Endothelial cell of umbilical vein (primary cell): ENCODE data around the gene KATNB1. TPM values are rescaled to one million over a fixed set of nuclear protein-coding genes. Genes with fewer than 3 reads are reported as not detected.

Source experiments
- BruUV-seq: library from RNA; stranded (reverse); fragments of 400-500 nt; replicated peaks from 2 replicates; lab custom pipeline; 2021; lab: Mats Ljungman, UMichigan
- CTCF ChIA-PET: fragments of 300-600, 350-600 bp; sonication (Branson Sonifier 250); formaldehyde crosslinking; loops from one replicate; lab custom pipeline; 2021; ENCODE audit warnings: antibody characterized with exemption, inconsistent platforms; lab: Charles Lee
- POLR2A ChIA-PET: fragments of 300-600, 350-600 bp; sonication (Branson Sonifier 250); formaldehyde crosslinking; loops from one replicate; lab custom pipeline; 2021; ENCODE audit warnings: antibody characterized with exemption, inconsistent platforms; lab: Charles Lee
- DNase-seq: peaks from one replicate; pipeline ENCODE4 v3.0.0-alpha.2; 2011; ENCODE audit warnings: low read depth, low spot score
- FAIRE-seq: peaks from 2 replicates; lab custom pipeline; 2011; peaks lifted over from hg19 to GRCh38; lab: Jason Lieb, UNC
- H2AFZ ChIP-seq: 2 replicates; pipeline ENCODE4 v1.6.0; 2012; ENCODE audit warnings: low read depth, low read length, control low read depth, inconsistent platforms
- H3K27ac ChIP-seq: 2 replicates; pipeline ENCODE4 v1.5.1; 2011; ENCODE audit warnings: low read depth, mild to moderate bottlenecking, control low read depth, low read length, moderate library complexity; ENCODE audit not compliant: insufficient read depth
- H3K27me3 ChIP-seq, 2 experiments: 2 replicates each; pipeline versions ENCODE4 v1.6.0 to v1.6.1; 2011; ENCODE audit warnings: low read length in 2 of 2, mixed read lengths in 1 of 2; ENCODE audit not compliant: control insufficient read depth in 2 of 2, insufficient read depth in 2 of 2
- H3K36me3 ChIP-seq, 2 experiments: 2 replicates in 1 of 2; 3 replicates in 1 of 2; pipeline ENCODE4 v1.5.1; 2011; ENCODE audit warnings: low read length in 2 of 2, mild to moderate bottlenecking in 1 of 2, moderate library complexity in 1 of 2; ENCODE audit not compliant: control insufficient read depth in 2 of 2, insufficient read depth in 2 of 2; ENCODE audit errors: extremely low read depth in 1 of 2
- H3K4me1 ChIP-seq: 3 replicates; pipeline ENCODE4 v1.5.1; 2011; ENCODE audit warnings: mild to moderate bottlenecking, low read length; ENCODE audit not compliant: control insufficient read depth, insufficient read depth; ENCODE audit errors: extremely low read depth
- H3K4me2 ChIP-seq: 2 replicates; pipeline ENCODE4 v1.6.1; 2011; ENCODE audit warnings: low read length, control low read depth, mixed read lengths; ENCODE audit not compliant: insufficient read depth
- H3K4me3 ChIP-seq, 3 experiments: fragments of 200-600 bp in 1 of 3; sonication (generic), shearing (Covaris generic) in 1 of 3; replicated peaks in 1 of 3; 2 replicates each; pipeline ENCODE4 v1.5.1; 2011 to 2016; ENCODE audit warnings: control low read depth in 3 of 3, low read length in 3 of 3, mild to moderate bottlenecking in 2 of 3, inconsistent platforms in 1 of 3, low read depth in 1 of 3, moderate library complexity in 1 of 3; ENCODE audit not compliant: insufficient read depth in 1 of 3
- H3K79me2 ChIP-seq: 2 replicates; pipeline ENCODE4 v1.6.0; 2012; ENCODE audit warnings: low read length, inconsistent platforms; ENCODE audit not compliant: control insufficient read depth, insufficient read depth
- H3K9ac ChIP-seq: replicated peaks from 2 replicates; pipeline ENCODE3; 2011; ENCODE audit warnings: low read length, control low read depth; ENCODE audit not compliant: insufficient read depth; ENCODE audit errors: extremely low read depth
- H3K9me1 ChIP-seq: replicated peaks from 3 replicates; pipeline ENCODE4 v1.6.0; 2011; ENCODE audit warnings: mild to moderate bottlenecking, low read length; ENCODE audit not compliant: control insufficient read depth, insufficient read depth; ENCODE audit errors: extremely low read depth
- H3K9me3 ChIP-seq: replicated peaks from 2 replicates; pipeline ENCODE4 v1.5.1; 2012; ENCODE audit warnings: low read length, inconsistent platforms; ENCODE audit not compliant: control insufficient read depth, insufficient read depth
- H4K20me1 ChIP-seq: replicated peaks from 2 replicates; pipeline ENCODE3; 2011; ENCODE audit warnings: mild to moderate bottlenecking, low read length; ENCODE audit not compliant: control insufficient read depth, insufficient read depth; ENCODE audit errors: extremely low read depth
- FOS ChIP-seq: IDR thresholded peaks from 2 replicates; pipeline ENCODE4 v1.6.1; 2011; ENCODE audit warnings: mild to moderate bottlenecking, low read length, moderate library complexity, borderline replicate concordance; ENCODE audit not compliant: insufficient read depth
- GATA2 ChIP-seq: IDR thresholded peaks from 2 replicates; pipeline ENCODE4 v1.7.0; 2011; ENCODE audit warnings: low read depth, mild to moderate bottlenecking, moderate library complexity, mixed read lengths, low read length; ENCODE audit not compliant: insufficient read length, insufficient read depth
- JUN ChIP-seq: IDR thresholded peaks from 2 replicates; pipeline ENCODE4 v1.6.1; 2011; ENCODE audit warnings: borderline replicate concordance, low read depth; ENCODE audit not compliant: insufficient read length, insufficient read depth
- MYC ChIP-seq: IDR thresholded peaks from one replicate; pipeline ENCODE4 v1.6.1; 2011; ENCODE audit warnings: mild to moderate bottlenecking, low read depth, low read length
- POLR2AphosphoS5 ChIP-seq: IDR thresholded peaks from 2 replicates; pipeline ENCODE4 v1.6.1; 2012; ENCODE audit warnings: low read depth, mild to moderate bottlenecking, control low read depth, low read length, moderate library complexity; ENCODE audit not compliant: insufficient read depth
- dilution Hi-C: fragments of 300-500 bp; cut with MboI; formaldehyde crosslinking; loops from one replicate; pipeline ENCODE4 v1.15.0; 2019; ENCODE audit warnings: low sequenced_read_pairs; ENCODE audit not compliant: extremely low pct_ligation_motif_present
- intact Hi-C: fragments of 100-400 bp; cut with micrococcal nuclease; formaldehyde crosslinking; loops from one replicate; pipeline ENCODE4 v1.10.0; 2022
- polyA plus RNA-seq, 4 experiments: library from polyadenylated mRNA; depleted of rRNA in 3 of 4; stranded (reverse) in 3 of 4; unstranded in 1 of 4; fragments of >200 nt; gene quantifications; 2 replicates each; pipeline versions ENCODE4 v1.2.1 to v1.2.3, GENCODE V29; 2011 to 2012; ENCODE audit warnings: missing spikeins in 1 of 4
- total RNA-seq: library from RNA; stranded (reverse); gene quantifications from 2 replicates; pipeline ENCODE4 v1.2.3, GENCODE V29; 2021
- TF ChIP-seq, protein P1 (sequence below): IDR thresholded peaks from 2 replicates; pipeline ENCODE4 v1.6.1; 2011; ENCODE audit not compliant: insufficient read depth, insufficient read length
- TF ChIP-seq, protein P2 (sequence below), 2 donors: IDR thresholded peaks; 1 replicate in 1 of 2; 2 replicates in 1 of 2; pipeline ENCODE4 v1.5.1; 2011; ENCODE audit warnings: low read length in 2 of 2, mild to moderate bottlenecking in 2 of 2, moderate library complexity in 2 of 2, control low read depth in 1 of 2, inconsistent platforms in 1 of 2, low read depth in 1 of 2; ENCODE audit not compliant: insufficient read depth in 1 of 2; ENCODE audit errors: extremely low read depth in 1 of 2

KATNB1 gene
- total and polyA plus RNA-seq, 2 donors (not counting 3 experiments of a cell fraction or from before 2014, with no cell fraction given): 25.9 to 35.9 TPM

DNA sequence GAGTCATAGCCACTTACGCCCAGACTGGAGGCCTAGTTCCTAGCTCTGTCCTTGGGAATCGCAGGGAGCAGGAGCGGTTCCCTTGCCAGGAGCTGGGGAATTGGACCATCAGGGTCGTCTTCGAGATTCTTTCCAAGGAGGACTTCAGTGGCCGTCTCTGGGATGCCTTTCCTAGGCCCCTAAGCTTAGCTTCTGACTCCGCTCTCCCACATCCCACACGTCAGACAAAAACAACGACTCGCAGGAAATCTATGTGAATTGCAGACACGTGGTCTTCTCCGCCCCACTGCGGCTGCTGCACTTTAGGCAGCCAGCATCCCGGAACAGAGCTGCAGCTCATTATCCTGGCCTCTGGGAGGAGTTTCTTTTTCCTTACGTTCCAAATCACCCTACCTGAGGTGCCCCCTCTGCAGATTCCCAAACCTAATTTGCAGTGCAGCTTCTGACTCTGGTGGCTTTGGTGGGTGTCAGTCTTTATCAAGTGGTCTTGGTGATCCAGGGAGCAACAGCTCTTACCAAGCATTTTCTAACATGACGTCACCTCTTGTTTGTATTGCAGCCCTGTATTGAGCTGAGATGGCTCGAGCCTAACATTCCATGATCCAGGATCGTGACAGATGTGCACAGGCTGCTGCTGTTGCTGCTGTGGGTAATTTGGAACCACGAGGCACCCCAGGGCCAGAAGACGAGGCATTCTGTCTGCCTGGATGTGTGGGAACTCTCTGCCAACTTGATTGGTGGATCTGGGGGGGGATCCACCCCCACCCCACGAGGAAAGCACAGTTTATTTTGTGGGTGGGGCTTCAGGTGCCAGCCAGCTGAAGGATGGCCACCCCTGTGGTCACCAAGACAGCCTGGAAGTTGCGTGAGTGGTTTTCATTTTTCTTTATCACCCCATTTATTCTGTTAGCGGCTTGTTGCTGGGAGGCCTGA lies 1.1 kb downstream of the KATNB1 start:
- Histone ChIP-seq H3K9me1 (no peaks in the 10 kb centered on the region), H3K27ac (peak overlapping the region; percentile 81), H3K36me3 (peaks cover 0 to 3% of the 10 kb centered on the region in 2 experiments), H3K4me3 (peak overlapping the region; percentile 68 to 93 (median 72)), H3K4me1 (peaks cover 19% of the 10 kb centered on the region), H3K9ac (peak overlapping the region; percentile 74), H4K20me1 (no peaks in the 10 kb centered on the region), H2AFZ (peak overlapping the region; percentile 80), H3K4me2 (peak overlapping the region; percentile 93), H3K79me2 (no peaks in the 10 kb centered on the region), H3K9me3 (no peaks in the 10 kb centered on the region), H3K27me3 (no peaks in the 10 kb centered on the region)
- intact Hi-C loops: loop anchor here (10.0 kb wide), 1 partner anchor 388 kb away; the partner anchor contains the start of gene CFAP20
- DNase-seq (peak; percentile 79), FAIRE-seq (peak; percentile 96)
- TF ChIP-seq POLR2AphosphoS5 (no peak), JUN (peak; percentile 70), FOS (no peak), MYC (peak; percentile 85), GATA2 (no peak)
- TF ChIP-seq, protein P1, sequence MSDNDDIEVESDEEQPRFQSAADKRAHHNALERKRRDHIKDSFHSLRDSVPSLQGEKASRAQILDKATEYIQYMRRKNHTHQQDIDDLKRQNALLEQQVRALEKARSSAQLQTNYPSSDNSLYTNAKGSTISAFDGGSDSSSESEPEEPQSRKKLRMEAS: peak; percentile 88
- TF ChIP-seq, protein P2, sequence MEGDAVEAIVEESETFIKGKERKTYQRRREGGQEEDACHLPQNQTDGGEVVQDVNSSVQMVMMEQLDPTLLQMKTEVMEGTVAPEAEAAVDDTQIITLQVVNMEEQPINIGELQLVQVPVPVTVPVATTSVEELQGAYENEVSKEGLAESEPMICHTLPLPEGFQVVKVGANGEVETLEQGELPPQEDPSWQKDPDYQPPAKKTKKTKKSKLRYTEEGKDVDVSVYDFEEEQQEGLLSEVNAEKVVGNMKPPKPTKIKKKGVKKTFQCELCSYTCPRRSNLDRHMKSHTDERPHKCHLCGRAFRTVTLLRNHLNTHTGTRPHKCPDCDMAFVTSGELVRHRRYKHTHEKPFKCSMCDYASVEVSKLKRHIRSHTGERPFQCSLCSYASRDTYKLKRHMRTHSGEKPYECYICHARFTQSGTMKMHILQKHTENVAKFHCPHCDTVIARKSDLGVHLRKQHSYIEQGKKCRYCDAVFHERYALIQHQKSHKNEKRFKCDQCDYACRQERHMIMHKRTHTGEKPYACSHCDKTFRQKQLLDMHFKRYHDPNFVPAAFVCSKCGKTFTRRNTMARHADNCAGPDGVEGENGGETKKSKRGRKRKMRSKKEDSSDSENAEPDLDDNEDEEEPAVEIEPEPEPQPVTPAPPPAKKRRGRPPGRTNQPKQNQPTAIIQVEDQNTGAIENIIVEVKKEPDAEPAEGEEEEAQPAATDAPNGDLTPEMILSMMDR (IDR thresholded peaks at IDR 0.05; ENCODE audit: extremely low read depth in 1 of 2, insufficient read depth in 1 of 2, low read depth in 1 of 2, low read length in 2 of 2): peak in 1 of 2 donors; percentile 19
- BruUV-seq: TSS peak; percentile 25
- dilution Hi-C loops: no loop called here
- ChIA-PET POLR2A (no interaction called here), CTCF (interaction anchor here (0.8 to 3.6 kb wide), 10 partner anchors 12 to 161 kb away, joined by 3 to 43 read pairs (median 4); no protein-coding TSS in a partner anchor)
